Measurements from ENCODE around the gene HOXD11. TPM values are rescaled to one million over a fixed set of nuclear protein-coding genes. Genes with fewer than 3 reads are reported as not detected.

The HOXD11 gene
- total and polyA plus RNA-seq, 2 of the 13 experiments (the other 11 are each of a cell fraction or from before 2014, with no cell fraction given): not detected

DNA sequence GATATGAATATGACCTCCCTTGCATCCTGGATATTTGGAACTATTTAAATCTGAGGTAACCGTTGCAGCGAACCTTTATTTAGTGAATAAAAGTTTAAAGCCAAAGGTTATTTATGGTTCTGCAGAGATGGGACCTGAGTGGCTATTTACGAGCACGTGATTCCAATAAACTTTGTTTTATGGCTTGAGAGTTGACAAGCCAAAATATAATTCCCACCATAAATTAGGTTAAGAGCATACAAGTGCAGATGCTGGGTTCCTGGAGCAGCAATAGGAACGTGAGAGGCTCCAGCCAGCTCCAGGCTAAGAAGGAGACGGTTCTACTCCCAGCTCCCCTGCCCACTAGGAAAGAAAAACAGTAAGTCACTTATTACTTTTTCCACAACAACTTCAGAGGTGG, 39.0 kb downstream of the HOXD11 start:
- H3K9me3 ChIP-seq (ENCODE audit: low read length): no peaks in the 10 kb centered on the region
- H3K79me2 ChIP-seq (ENCODE audit: insufficient read depth, low read length): no peaks in the 10 kb centered on the region
- in situ Hi-C loops (cut with HindIII; ENCODE audit: extremely low pct_ligation_motif_present, low pct_unique_long_range_greater_than_20kb): no loop called here
- H3K27ac ChIP-seq (ENCODE audit: extremely low read length, insufficient read depth, low read length): no peak overlapping the region
- H3K4me1 ChIP-seq (ENCODE audit: insufficient read depth, low read length): peaks cover 22% of the 10 kb centered on the region
- no peak for ATAC-seq
- no peak overlapping the region for H3K4me3 ChIP-seq (replicated peaks in 1 of 3; ENCODE audit: insufficient read depth in 1 of 3, low read depth in 2 of 3, low read length in 3 of 3)
- H2AFZ ChIP-seq (ENCODE audit: low read length): no peak overlapping the region
- H3K27me3 ChIP-seq (ENCODE audit: control insufficient read depth in 1 of 2, insufficient read depth in 2 of 2, low read length in 2 of 2): peaks cover 16 to 94% of the 10 kb centered on the region in 2 experiments
- 5% methylated on average over 6 of the region's 6 CpGs for WGBS (ENCODE audit: low lambda C conversion rate)
- no peak for DNase-seq (ENCODE audit: low spot score)
- intact Hi-C loops (cut with micrococcal nuclease; ENCODE audit: unreplicated experiment): no loop called here
- H3K36me3 ChIP-seq (replicated peaks in 1 of 2; ENCODE audit: control insufficient read depth in 1 of 2, insufficient read depth in 2 of 2, low read length in 2 of 2): no peaks in the 10 kb centered on the region
- CTCF ChIA-PET (ENCODE audit: low intra/inter-chr PET ratio, low total read pairs): no interaction called here
- no peak overlapping the region for H3K9ac ChIP-seq (ENCODE audit: insufficient read depth, low read depth, low read length)
- FAIRE-seq: no peak
- no peak overlapping the region for H3K4me2 ChIP-seq (ENCODE audit: low read depth, low read length)
- POLR2A ChIA-PET: no interaction called here
- no TSS peak for BruUV-seq (replicated peaks)
- TF ChIP-seq, protein P1, sequence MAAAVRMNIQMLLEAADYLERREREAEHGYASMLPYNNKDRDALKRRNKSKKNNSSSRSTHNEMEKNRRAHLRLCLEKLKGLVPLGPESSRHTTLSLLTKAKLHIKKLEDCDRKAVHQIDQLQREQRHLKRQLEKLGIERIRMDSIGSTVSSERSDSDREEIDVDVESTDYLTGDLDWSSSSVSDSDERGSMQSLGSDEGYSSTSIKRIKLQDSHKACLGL (CRISPR knock-in tag; IDR thresholded peaks at IDR 0.05): no peak
- TF ChIP-seq ZNF607 (CRISPR knock-in tag; IDR thresholded peaks at IDR 0.05; ENCODE audit: borderline replicate concordance): no peak
- TF ChIP-seq, protein P2, sequence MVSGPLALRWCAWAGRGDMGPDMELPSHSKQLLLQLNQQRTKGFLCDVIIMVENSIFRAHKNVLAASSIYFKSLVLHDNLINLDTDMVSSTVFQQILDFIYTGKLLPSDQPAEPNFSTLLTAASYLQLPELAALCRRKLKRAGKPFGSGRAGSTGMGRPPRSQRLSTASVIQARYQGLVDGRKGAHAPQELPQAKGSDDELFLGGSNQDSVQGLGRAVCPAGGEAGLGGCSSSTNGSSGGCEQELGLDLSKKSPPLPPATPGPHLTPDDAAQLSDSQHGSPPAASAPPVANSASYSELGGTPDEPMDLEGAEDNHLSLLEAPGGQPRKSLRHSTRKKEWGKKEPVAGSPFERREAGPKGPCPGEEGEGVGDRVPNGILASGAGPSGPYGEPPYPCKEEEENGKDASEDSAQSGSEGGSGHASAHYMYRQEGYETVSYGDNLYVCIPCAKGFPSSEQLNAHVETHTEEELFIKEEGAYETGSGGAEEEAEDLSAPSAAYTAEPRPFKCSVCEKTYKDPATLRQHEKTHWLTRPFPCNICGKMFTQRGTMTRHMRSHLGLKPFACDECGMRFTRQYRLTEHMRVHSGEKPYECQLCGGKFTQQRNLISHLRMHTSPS (CRISPR knock-in tag; IDR thresholded peaks at IDR 0.05; ENCODE audit: low read depth): no peak
- no peak for TF ChIP-seq ZNF879 (CRISPR knock-in tag; IDR thresholded peaks at IDR 0.05)
- no peak for TF ChIP-seq ZNF839 (CRISPR knock-in tag; IDR thresholded peaks at IDR 0.05; ENCODE audit: borderline replicate concordance)
- TF ChIP-seq NFYC (CRISPR knock-in tag; IDR thresholded peaks at IDR 0.05): no peak
- TF ChIP-seq PAWR (CRISPR knock-in tag; IDR thresholded peaks at IDR 0.05; ENCODE audit: borderline replicate concordance): no peak
- no peak for TF ChIP-seq DNMT1 (CRISPR knock-in tag; IDR thresholded peaks at IDR 0.05)
- no peaks in the 10 kb centered on the region for H4K20me1 ChIP-seq (ENCODE audit: insufficient read depth, low read length)
